MG63 (cell line): ENCODE measurements around the gene LRBA. TPM values are rescaled to one million over a fixed set of nuclear protein-coding genes. Genes with fewer than 3 reads are reported as not detected.
A peak's percentile ranks its signal among the peaks of the same experiment; 100 is the strongest.
"Not testable (repeated sequence)": the region's sequence is repeated elsewhere in the genome, so short reads cannot be mapped to it uniquely, and the experiment has no call there.

Experiments used
- DNase-seq: peaks from one replicate; pipeline ENCODE4 v3.0.0-alpha.2; 2020
- H3K27me3 ChIP-seq: fragments of 250-450 bp; sonication (Bioruptor Pico); 2 replicates; pipeline ENCODE4 v1.5.1; 2020; ENCODE audit warnings: mild to moderate bottlenecking, moderate library complexity
- H3K36me3 ChIP-seq: fragments of 250-450 bp; sonication (Bioruptor Pico); 2 replicates; pipeline ENCODE4 v1.5.1; 2020; ENCODE audit warnings: mild to moderate bottlenecking, moderate library complexity
- H3K4me3 ChIP-seq: fragments of 250-450 bp; sonication (Bioruptor Pico); 2 replicates; pipeline ENCODE4 v1.5.1; 2020; ENCODE audit warnings: mild to moderate bottlenecking, moderate library complexity
- H3K9me3 ChIP-seq: fragments of 250-450 bp; sonication (Bioruptor Pico); 2 replicates; pipeline ENCODE4 v1.5.1; 2020; ENCODE audit warnings: mild to moderate bottlenecking, moderate library complexity
- total RNA-seq: library from RNA; depleted of rRNA; stranded (reverse); fragments of >200 nt; shearing (Covaris generic); gene quantifications from 2 replicates; pipeline ENCODE4 v1.2.3, GENCODE V29; 2014; ENCODE audit warnings: low replicate concordance; rRNA removed

The LRBA gene, protein sequence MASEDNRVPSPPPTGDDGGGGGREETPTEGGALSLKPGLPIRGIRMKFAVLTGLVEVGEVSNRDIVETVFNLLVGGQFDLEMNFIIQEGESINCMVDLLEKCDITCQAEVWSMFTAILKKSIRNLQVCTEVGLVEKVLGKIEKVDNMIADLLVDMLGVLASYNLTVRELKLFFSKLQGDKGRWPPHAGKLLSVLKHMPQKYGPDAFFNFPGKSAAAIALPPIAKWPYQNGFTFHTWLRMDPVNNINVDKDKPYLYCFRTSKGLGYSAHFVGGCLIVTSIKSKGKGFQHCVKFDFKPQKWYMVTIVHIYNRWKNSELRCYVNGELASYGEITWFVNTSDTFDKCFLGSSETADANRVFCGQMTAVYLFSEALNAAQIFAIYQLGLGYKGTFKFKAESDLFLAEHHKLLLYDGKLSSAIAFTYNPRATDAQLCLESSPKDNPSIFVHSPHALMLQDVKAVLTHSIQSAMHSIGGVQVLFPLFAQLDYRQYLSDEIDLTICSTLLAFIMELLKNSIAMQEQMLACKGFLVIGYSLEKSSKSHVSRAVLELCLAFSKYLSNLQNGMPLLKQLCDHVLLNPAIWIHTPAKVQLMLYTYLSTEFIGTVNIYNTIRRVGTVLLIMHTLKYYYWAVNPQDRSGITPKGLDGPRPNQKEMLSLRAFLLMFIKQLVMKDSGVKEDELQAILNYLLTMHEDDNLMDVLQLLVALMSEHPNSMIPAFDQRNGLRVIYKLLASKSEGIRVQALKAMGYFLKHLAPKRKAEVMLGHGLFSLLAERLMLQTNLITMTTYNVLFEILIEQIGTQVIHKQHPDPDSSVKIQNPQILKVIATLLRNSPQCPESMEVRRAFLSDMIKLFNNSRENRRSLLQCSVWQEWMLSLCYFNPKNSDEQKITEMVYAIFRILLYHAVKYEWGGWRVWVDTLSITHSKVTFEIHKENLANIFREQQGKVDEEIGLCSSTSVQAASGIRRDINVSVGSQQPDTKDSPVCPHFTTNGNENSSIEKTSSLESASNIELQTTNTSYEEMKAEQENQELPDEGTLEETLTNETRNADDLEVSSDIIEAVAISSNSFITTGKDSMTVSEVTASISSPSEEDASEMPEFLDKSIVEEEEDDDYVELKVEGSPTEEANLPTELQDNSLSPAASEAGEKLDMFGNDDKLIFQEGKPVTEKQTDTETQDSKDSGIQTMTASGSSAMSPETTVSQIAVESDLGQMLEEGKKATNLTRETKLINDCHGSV (N-terminal part only)
- 4.7 and 11.8 TPM in 2 replicates for total RNA-seq

- Histone ChIP-seq H3K9me3 (no peaks in the 10 kb centered on the region), H3K36me3 (no peaks in the 10 kb centered on the region), H3K27me3 (no peaks in the 10 kb centered on the region), H3K4me3 (peak within 1 kb of the TSS; percentile 84)
- peak; percentile 49 for DNase-seq
Measured at GRCh38 chr4:151014521-151015458, at the start of gene LRBA. LRBA (minus strand) TSS chr4:151015284; CDS start chr4:151014642, 642 bp downstream.

- H3K4me3 ChIP-seq, H3K9me3 ChIP-seq, H3K36me3 ChIP-seq, DNase-seq, H3K27me3 ChIP-seq: not testable (repeated sequence)
Measured at GRCh38 chr4:151063143-151063542, 48.1 kb upstream of the LRBA start.

GRCh38 chr4:151055539-151055938 is 40.5 kb upstream of the LRBA start:
- no peaks in the 10 kb centered on the region for H3K27me3 ChIP-seq
- H3K36me3 ChIP-seq, result no peaks in the 10 kb centered on the region
- H3K4me3 ChIP-seq, result no peak overlapping the region
- DNase-seq, result no peak
- H3K9me3 ChIP-seq, result no peaks in the 10 kb centered on the region

GRCh38 chr4:151052785-151053184 is 37.7 kb upstream of the LRBA start:
- DNase-seq, result no peak
- Histone ChIP-seq H3K4me3 (no peak overlapping the region), H3K27me3 (no peaks in the 10 kb centered on the region)

DNA sequence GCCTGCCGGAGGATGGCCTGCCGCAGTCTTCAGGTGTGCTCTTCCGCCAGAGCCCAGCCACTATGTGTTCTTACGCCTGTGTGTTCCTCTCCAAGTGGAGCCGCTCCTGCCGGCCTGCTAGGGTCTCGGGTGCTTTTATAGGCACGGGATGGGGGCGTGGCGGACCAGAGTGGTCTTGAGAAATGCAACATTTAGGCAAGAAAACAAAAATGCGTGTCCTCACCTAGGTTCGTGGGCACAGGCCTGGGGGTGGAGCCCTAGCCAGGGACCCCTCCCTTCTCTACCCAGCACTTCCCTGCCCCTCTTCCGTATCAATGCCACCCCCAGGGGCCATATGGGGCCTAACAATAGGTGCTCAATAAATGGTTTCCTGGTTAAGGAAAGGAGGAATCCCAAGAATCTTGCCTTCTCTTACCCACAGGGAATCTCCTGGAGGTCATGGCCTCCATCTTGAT is 34.4 kb upstream of the LRBA start:
- H3K27me3 ChIP-seq, result no peaks in the 10 kb centered on the region
- H3K36me3 ChIP-seq, result no peaks in the 10 kb centered on the region
- DNase-seq, result no peak
- no peaks in the 10 kb centered on the region for H3K9me3 ChIP-seq
- no peak overlapping the region for H3K4me3 ChIP-seq

More at GRCh38 chr4:151052785-151053184, 37.7 kb upstream of the LRBA start:
- H3K9me3 ChIP-seq, result no peaks in the 10 kb centered on the region
- no peaks in the 10 kb centered on the region for H3K36me3 ChIP-seq

DNA sequence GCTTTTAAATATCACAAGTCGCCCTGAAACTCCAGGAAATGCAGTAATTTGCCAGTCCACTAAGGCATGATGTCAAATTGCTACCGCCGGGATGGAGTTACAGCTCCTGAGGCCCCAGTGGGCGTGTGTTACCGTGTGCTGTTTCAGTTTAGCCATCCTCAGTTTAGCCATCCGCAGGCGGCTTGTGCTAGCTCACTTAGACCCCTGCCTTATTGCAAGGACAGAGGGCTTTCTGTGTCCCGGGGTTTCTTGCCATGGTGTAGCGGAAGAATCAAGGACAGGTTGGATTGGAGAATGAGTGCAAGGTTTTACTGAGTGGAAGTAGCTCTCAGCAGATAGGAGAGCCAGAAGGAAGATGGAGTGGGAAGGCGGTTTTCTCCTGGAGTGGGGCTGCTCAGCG is 33.8 kb upstream of the LRBA start:
- Histone ChIP-seq H3K27me3 (no peaks in the 10 kb centered on the region), H3K9me3 (no peaks in the 10 kb centered on the region), H3K36me3 (no peaks in the 10 kb centered on the region), H3K4me3 (no peak overlapping the region)
- no peak for DNase-seq

DNA sequence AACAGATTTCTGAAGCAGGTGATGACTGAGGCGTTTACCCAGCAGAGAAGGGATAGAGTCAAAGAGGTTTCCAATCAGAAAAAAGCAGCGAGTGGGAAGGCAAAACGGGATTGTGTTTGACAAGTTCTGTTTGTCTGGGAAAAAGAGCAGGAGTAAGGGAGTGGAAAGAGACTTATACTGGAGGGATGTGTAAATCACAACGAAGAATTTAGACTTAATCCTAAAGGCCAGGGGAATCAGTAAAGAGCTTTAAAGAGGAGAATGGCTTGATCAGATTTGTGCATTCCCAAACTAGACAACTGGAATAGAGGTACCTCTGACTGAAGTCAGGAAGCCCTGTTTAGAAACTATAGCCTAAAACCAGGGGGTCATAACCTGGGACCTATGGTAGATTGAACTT is 31.5 kb upstream of the LRBA start:
- H3K4me3 ChIP-seq, result no peak overlapping the region
- no peaks in the 10 kb centered on the region for H3K27me3 ChIP-seq
- DNase-seq, result no peak
- H3K36me3 ChIP-seq, result no peaks in the 10 kb centered on the region
- H3K9me3 ChIP-seq, result no peaks in the 10 kb centered on the region

DNA sequence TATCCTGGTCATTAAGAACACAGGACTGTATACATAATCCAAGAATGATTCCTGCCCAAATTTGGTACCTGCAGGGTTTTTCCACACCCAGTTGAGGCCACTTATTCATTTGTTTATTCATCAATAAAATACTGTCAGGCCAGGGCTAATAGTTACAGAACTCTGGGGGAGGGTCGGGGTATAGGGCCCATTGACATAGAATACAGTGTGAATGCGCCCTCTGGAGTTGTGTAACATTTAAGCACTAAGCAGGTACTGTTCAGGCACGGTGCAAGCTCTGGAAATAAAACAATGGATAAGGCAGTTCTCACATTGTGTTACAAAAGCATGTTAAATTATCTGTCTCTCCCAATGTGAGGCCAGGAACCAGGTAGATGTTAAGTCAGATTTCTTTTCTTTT is 30.8 kb upstream of the LRBA start:
- DNase-seq, result no peak

DNA sequence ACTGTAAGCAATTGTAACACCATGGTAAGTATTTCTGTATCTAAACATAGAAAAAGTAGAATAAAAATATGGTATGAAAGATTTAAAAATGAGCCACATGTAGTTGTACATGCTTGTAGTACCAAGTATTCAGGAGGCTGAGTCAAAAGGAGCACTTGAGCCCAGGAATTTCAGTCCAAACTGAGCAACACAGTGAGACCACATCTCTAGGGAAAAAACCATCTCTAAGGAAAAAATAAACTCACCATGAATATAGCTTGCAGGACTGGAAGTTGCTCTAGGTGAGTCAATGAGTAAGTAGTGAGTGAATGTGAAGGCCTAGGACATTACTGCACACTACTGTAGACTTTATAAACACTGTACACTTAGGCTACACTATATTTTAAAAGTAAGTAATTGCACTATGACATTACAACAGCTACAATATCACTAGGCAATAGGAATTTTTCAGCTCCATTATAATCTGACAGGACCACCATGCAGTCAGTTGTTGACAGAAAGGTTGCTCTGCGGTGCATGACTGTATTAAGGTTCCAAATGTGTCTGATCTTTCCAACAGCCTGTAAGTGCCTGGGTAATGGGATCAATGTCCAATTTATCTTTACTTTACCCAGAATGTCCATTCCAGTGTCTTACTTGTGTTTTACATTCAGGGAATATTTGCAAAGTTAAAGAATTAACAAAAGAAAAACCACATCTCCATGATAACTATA is 28.9 kb upstream of the LRBA start:
- DNase-seq, result no peak
- Histone ChIP-seq H3K4me3 (no peak overlapping the region), H3K27me3 (no peaks in the 10 kb centered on the region), H3K9me3 (no peaks in the 10 kb centered on the region), H3K36me3 (no peaks in the 10 kb centered on the region)

More for the DNA sequence above, 30.8 kb upstream of the LRBA start:
- Histone ChIP-seq H3K27me3 (no peaks in the 10 kb centered on the region), H3K9me3 (no peaks in the 10 kb centered on the region), H3K36me3 (no peaks in the 10 kb centered on the region), H3K4me3 (no peak overlapping the region)

DNA sequence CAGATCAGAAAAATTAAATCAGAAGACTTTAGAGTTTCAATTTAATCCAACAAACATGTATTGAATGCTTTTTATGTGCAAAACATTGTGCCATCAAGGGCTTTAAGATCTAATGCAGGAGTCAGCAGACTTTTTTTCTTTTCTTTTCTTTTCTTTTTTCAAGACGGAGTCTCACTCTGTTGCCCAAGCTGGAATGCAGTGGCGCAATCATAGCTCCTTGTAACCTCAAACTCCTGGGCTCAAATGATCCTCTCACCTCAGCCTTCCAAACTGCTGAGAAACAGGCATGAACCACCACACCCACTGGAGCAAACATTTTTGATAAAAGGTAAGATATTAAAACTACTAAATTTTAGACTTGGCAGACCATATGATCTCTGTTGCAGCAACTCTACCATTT is 24.6 kb upstream of the LRBA start:
- DNase-seq, result no peak
- no peaks in the 10 kb centered on the region for H3K27me3 ChIP-seq
- no peak overlapping the region for H3K4me3 ChIP-seq
- H3K9me3 ChIP-seq, result no peaks in the 10 kb centered on the region
- H3K36me3 ChIP-seq, result no peaks in the 10 kb centered on the region

DNA sequence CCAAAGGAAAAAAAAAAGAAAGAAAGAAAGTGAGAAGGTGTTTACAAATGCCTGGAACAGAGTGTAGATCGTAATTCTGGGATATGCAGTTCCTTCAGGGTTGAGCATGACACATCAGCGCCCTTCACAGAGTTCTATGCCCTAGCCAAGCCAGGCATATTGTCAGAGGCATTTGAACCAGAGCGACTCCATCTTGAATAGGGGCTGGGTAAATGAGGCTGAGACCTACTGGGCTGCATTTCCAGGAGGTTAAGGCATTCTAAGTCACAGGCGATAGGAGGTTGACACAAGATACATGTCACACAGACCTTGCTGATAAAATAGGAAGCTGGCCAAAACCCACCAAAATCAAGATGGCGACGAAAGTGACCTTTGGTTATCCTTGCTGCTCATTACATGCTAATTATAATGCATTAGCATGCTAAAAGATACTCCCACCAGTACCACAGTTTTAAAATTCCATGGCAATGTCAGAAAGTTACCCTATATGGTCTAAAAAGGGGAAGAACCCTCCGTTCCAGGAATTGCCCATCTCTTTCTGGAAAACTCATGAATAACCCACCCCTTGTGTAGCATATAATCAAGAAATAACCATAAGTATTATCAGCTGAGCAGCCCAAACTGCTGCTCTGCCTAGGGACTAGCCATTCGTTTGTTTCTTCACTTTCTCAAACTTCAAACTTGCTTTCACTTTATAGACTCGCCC is 23.5 kb upstream of the LRBA start:
- H3K36me3 ChIP-seq, result no peaks in the 10 kb centered on the region
- DNase-seq, result no peak
- H3K4me3 ChIP-seq, result no peak overlapping the region
- H3K9me3 ChIP-seq, result no peaks in the 10 kb centered on the region
- H3K27me3 ChIP-seq, result no peaks in the 10 kb centered on the region

DNA sequence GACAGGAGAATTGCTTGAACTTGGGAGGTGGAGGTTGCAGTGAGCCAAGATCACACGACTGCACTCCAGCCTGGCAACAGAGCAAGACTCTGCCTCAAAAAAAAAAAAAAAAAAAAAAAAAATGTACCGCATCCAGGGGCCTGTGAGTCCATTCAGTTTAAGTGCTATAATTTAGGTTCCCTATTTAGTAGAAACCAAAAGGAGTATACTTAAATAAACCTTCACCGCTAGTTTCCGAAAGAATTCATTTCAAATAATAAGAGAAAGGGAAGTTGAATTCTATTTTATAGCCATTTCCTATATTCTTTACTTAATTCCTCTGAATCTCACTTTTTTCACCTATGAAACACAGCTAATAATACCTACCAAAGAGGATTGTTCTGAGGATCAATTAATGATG is 20.8 kb upstream of the LRBA start:
- H3K4me3 ChIP-seq, result no peak overlapping the region
- no peak for DNase-seq
- no peaks in the 10 kb centered on the region for H3K27me3 ChIP-seq
- H3K9me3 ChIP-seq, result no peaks in the 10 kb centered on the region
- no peaks in the 10 kb centered on the region for H3K36me3 ChIP-seq

DNA sequence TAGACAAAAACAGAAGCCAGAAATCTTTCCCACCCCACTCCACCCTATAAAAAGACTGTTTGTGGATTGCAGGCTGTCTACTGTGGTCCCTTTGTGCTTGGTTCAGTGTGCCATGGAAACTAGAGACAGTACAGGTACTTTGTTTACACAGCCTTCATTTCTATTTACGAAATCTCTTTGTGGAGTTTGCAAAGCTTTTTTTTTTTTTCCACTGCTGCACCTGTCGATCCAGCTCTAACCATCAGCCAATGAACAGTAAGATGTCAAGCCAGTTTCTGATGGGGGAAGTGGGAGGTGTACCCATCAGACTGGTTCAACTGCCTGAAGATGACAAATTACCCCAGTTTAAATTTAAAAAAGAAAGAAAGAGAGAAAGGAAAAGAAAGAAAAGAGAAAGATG is 20.2 kb upstream of the LRBA start:
- H3K36me3 ChIP-seq, result no peaks in the 10 kb centered on the region
- H3K4me3 ChIP-seq, result no peak overlapping the region
- DNase-seq, result no peak
- no peaks in the 10 kb centered on the region for H3K9me3 ChIP-seq
- H3K27me3 ChIP-seq, result no peaks in the 10 kb centered on the region

GRCh38 chr4:151034829-151035228 is 19.7 kb upstream of the LRBA start:
- Histone ChIP-seq H3K27me3 (no peaks in the 10 kb centered on the region), H3K4me3 (no peak overlapping the region), H3K9me3 (no peaks in the 10 kb centered on the region), H3K36me3 (no peaks in the 10 kb centered on the region)
- no peak for DNase-seq
